Stimulated activated CD4-positive, alpha-beta T cell treated with anti-CD3 and anti-CD28 coated beads, TNF-alpha, amount 100 ng/mL, for 1 hour (primary cell): Measurements from ENCODE around the gene HRH1.
"Not testable (repeated sequence)": the region's sequence is repeated elsewhere in the genome, so short reads cannot be mapped to it uniquely, and the experiment has no call there.

Experiments used
- DNase-seq, 3 donors: peaks; one replicate each; pipeline ENCODE4 v3.0.0-alpha.2; 2020; ENCODE audit warnings: low read depth in 3 of 3, low spot score in 1 of 3

The HRH1 gene

GRCh38 chr3:11168881-11169805, 14.8 kb downstream of the HRH1 start:
- DNase-seq: no peak

GRCh38 chr3:11170052-11170770, 15.9 kb downstream of the HRH1 start:
- DNase-seq: no peak

GRCh38 chr3:11172096-11172690, 17.9 kb downstream of the HRH1 start:
- no peak for DNase-seq

DNA sequence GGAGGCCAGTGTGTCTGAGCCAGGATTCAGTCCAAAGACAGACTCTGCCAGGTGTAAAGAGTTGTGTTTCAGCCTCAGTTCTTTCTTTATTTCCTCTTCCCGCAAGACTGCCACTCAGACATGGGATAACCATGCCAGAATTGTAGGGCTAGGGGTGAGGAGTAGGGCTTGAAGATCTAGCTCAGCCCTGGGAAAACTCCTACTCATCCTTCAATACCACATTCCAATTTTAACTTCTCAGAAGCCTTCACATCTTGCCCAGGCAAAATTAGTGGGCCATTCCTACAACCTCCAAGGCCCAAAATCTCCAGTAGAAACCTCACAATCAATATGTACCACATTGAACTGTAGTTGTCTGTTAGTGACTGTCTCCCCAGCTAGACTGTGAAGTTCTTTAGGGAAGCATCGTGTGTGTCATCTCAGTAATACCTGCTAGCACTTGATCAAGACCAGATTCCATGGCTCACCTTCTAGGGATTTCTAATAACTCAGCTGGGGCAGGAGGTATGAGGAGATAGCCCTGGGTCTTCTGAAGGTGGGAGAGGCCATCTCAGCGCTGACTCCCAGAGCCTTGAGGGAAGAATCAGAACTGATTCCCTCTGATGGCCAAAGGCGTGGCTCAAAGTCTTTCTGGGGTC, 19.7 kb downstream of the HRH1 start:
- DNase-seq: no peak

DNA sequence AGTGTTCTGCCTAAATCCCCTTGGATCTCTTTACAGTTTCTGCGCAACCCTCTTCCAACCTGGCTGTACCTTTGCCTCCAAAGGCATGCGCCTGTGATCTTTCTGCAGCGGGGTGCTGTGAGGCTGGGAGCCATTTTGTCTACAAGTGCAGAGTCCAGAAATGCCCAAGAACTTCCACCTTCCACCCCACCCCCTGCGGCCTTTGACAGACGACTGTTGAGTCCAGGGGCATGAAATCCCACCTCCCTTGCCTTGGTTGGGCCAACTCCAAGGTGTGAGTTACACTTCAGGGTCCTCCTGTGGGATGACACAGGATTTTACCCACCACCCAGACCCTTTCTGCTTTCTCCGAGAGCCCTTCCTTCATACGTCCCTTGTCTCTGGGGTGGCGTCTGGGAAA, 24.1 kb downstream of the HRH1 start:
- no peak for DNase-seq

- not testable (repeated sequence) for DNase-seq
Measured at GRCh38 chr3:11184328-11184969, 30.2 kb downstream of the HRH1 start.

DNA sequence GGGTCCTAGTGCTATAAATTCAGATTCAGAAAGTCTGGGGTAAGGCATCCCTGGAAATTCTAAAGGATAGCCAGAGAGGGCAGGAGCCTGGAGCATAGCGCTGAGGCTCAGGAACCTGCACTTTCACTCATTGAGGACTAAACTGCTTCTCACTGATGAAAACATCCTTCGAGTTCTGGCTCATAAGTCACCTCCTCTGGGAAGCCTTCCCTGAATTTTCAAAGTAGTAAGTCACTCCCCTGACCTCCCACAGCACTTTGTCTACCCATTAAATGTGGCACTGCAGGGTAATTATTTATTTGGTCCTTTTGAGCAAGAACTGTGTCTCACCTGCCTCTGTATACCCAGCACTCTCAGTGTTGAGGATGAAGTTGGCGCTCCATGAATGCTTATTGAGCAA, 30.9 kb downstream of the HRH1 start:
- no peak for DNase-seq

- DNase-seq: no peak
Measured at GRCh38 chr3:11185564-11186317, 31.4 kb downstream of the HRH1 start.

DNA sequence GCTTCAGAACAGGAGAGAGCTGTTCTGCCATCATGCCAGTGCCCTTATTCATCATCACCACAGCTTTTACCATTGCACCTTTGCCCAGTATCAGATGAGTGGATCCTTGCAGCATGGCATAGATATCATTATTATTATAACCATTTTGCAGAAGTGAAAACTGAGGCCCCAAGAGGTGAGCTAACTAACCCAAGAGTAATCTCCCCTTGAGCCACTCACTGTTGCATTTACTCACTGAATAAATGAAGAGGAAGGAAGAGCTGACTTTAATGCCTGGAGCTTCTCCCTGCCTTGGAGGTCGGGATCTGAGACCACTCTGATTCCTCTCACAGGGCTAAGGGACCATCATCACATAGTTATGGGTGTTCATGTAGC, 32.0 kb downstream of the HRH1 start:
- DNase-seq: no peak

- DNase-seq: no peak
Measured at GRCh38 chr3:11186771-11187191, 32.5 kb downstream of the HRH1 start.

- DNase-seq: no peak
Measured at GRCh38 chr3:11187681-11188080, 33.4 kb downstream of the HRH1 start.

GRCh38 chr3:11188231-11188630, 33.9 kb downstream of the HRH1 start:
- no peak for DNase-seq

DNA sequence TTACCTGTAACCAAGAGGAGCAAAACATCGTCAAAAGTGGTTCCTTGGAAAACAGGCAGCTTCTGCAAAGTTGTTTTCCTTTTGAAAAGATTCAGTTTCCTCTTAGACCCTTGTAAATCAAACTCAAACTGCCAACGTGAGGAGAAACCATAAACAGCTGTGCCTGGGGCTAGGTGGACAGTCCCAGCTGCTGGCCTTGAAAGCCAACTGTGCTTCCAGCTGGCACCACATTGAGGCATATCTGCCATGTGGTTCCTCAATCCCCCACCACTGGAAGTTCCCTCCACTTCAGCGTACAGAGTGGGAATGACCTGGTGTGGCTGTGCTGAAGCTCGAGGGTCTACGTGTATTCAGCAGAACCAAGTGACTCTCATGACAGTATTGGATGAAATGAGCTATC, 40.9 kb downstream of the HRH1 start:
- DNase-seq: no peak

DNA sequence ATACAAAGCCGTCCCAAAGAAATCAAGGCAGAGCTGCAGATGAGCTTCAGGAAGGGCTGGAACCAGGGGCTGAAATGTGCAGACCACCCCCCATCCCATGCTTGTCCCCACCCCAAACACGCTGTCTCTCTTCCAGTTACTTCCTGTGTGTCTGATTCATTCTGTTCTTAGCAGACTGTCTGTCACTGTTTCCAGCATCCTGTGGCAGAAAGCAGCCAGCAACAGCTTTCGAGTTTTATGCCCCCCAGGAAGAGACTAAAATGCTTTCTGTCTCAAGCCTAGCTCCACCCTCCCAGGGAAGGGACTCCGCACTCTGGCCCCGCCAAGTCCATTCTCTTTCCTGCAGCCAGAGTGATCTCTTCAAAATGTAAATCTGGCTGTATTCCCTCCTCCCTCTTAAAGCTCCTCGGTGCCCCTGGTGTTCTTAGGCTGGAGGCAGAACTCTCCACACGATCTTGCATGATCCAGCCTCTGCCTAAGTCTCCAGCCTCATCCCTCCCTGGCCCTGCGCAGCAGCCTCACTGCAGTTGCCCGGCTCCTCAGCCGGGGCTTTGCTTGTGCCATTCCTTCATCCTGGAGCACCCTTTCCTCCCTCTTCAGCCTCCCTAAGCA, 41.5 kb downstream of the HRH1 start:
- no peak for DNase-seq

DNA sequence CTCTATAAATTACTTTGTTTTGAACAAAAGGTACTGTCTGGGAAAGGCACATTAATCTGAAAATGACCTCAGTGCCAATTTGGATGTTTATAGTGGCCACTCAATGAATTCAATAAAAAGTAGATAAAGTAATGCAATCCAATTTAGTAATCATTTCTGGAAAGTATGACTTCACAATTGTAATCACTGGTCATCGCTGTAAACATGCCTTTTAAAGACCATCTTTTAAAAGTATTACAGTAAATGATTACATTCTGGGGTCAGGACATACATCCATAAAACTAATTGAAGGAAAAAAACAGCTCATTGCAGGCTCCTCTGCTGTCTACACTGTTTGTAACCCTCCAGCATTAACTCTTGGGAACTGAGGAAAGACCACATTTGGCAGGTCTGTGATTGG, 43.2 kb downstream of the HRH1 start:
- no peak for DNase-seq

DNA sequence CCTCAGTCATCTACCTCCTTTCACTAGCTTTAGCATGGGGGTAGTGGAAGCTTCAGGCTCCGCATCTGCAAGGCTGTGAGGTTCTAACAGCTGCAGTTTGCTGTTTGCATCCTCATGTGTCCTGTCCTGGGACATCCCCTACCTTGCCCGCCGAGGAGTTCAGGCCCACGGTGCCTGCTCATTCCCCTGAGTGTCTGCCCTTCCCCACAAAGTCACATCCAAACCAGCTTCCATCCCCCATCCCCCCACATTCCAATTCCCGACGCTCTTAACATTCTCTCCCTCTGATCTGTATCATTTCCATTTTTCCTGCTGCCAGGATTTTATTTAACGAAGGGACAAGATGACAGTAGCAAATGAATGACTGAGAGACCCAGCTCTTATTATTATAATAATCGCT, 43.8 kb downstream of the HRH1 start:
- DNase-seq: no peak

DNA sequence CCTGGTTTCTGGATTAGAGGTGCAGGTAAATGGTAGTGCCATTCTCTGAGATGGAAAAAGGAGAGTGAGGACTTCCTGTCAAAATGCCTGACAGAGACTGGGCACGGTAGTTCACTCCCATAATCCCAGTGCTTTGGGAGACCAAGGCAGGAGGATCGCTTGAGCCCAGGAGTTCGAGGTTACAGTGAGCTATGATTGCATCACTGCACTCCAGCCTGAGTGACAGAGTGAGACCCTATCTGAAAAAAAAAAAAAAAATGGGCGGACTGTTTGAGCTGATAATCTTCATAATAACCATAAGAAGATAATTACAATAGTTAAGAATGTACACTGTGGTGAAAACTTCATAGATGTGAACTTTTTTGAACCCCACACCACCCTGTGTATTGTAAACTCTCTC, 44.2 kb downstream of the HRH1 start:
- no peak for DNase-seq

GRCh38 chr3:11199902-11200845, 45.9 kb downstream of the HRH1 start:
- DNase-seq: no peak
